H1 (cell line): ENCODE measurements around the gene GCH1. TPM values are rescaled to one million over a fixed set of nuclear protein-coding genes. Genes with fewer than 3 reads are reported as not detected.

ENCODE experiments used
- CTCF ChIA-PET: fragments of 300-600 bp; sonication (Branson Sonifier 250); formaldehyde crosslinking; loops from one replicate; lab custom pipeline; 2021; ENCODE audit not compliant: partially characterized antibody; lab: Charles Lee
- POLR2A ChIA-PET: fragments of 300-600 bp; sonication (Branson Sonifier 250); formaldehyde crosslinking; loops from one replicate; lab custom pipeline; 2021; ENCODE audit warnings: inconsistent platforms; ENCODE audit not compliant: partially characterized antibody; lab: Charles Lee
- DNase-seq, 2 experiments: peaks; one replicate each; pipeline versions ENCODE4 v3.0.0 to v3.0.0-alpha.2; 2010 to 2022; ENCODE audit warnings: low spot score in 2 of 2, low read depth in 1 of 2, mixed read lengths in 1 of 2
- FAIRE-seq: peaks from 2 replicates; lab custom pipeline; 2011; peaks lifted over from hg19 to GRCh38; lab: Jason Lieb, UNC
- H2AFZ ChIP-seq: 2 replicates; pipeline ENCODE4 v1.8.1; 2012; ENCODE audit warnings: low read length, inconsistent platforms
- H2AK5ac ChIP-seq: 2 replicates; pipeline ENCODE4 v1.6.1; 2013; ENCODE audit warnings: low read depth, low read length
- H2BK120ac ChIP-seq: replicated peaks from 2 replicates; pipeline ENCODE3; 2013; ENCODE audit warnings: low read depth, low read length, inconsistent platforms
- H2BK12ac ChIP-seq: 2 replicates; pipeline ENCODE4 v1.6.1; 2013; ENCODE audit warnings: low read depth, low read length
- H2BK15ac ChIP-seq: 2 replicates; pipeline ENCODE4 v1.6.1; 2013; ENCODE audit warnings: low read length
- H2BK20ac ChIP-seq: 2 replicates; pipeline ENCODE4 v1.6.1; 2013; ENCODE audit warnings: low read length
- H2BK5ac ChIP-seq: 2 replicates; pipeline ENCODE4 v1.6.1; 2013; ENCODE audit warnings: low read depth, low read length
- H3K14ac ChIP-seq: 2 replicates; pipeline ENCODE4 v1.6.1; 2013; ENCODE audit warnings: inconsistent platforms; ENCODE audit not compliant: insufficient read length
- H3K18ac ChIP-seq: 2 replicates; pipeline ENCODE4 v1.6.1; 2013; ENCODE audit warnings: low read length; ENCODE audit errors: extremely low read depth
- H3K23ac ChIP-seq: 2 replicates; pipeline ENCODE4 v1.6.1; 2013; ENCODE audit warnings: inconsistent platforms; ENCODE audit not compliant: insufficient read length
- H3K23me2 ChIP-seq: 2 replicates; pipeline ENCODE4 v1.6.1; 2013; ENCODE audit warnings: low read depth, low read length
- H3K27ac ChIP-seq: 2 replicates; pipeline ENCODE4 v1.6.1; 2011; ENCODE audit warnings: low read depth, low read length, inconsistent platforms
- H3K27me3 ChIP-seq, 4 experiments: replicated peaks in 1 of 4; 1 replicate in 1 of 4; 2 replicates in 3 of 4; pipeline versions ENCODE4 v1.6.1 to v1.8.1; 2011 to 2013; ENCODE audit warnings: low read length in 3 of 4, mild to moderate bottlenecking in 3 of 4, inconsistent platforms in 2 of 4, mixed read lengths in 2 of 4, moderate library complexity in 1 of 4; ENCODE audit not compliant: control insufficient read depth in 3 of 4, insufficient read depth in 3 of 4; ENCODE audit errors: extremely low read depth in 1 of 4
- H3K36me3 ChIP-seq, 4 experiments: 2 replicates each; pipeline versions ENCODE4 v1.6.1 to v1.8.1; 2011 to 2013; ENCODE audit warnings: mild to moderate bottlenecking in 4 of 4, low read length in 3 of 4, moderate library complexity in 2 of 4, control low read depth in 1 of 4, inconsistent platforms in 1 of 4; ENCODE audit not compliant: insufficient read depth in 4 of 4, control insufficient read depth in 2 of 4
- H3K4ac ChIP-seq: replicated peaks from 2 replicates; pipeline ENCODE3; 2013; ENCODE audit warnings: low read length, low read depth, mixed read lengths, inconsistent platforms; ENCODE audit not compliant: insufficient read length
- H3K4me1 ChIP-seq, 4 experiments: replicated peaks in 1 of 4; 1 replicate in 1 of 4; 2 replicates in 3 of 4; pipeline versions ENCODE4 v1.6.1 to v1.8.1; 2011 to 2013; ENCODE audit warnings: low read length in 3 of 4, inconsistent platforms in 2 of 4, mixed read lengths in 1 of 4; ENCODE audit not compliant: insufficient read depth in 4 of 4, control insufficient read depth in 3 of 4
- H3K4me2 ChIP-seq, 2 experiments: 2 replicates each; pipeline versions ENCODE4 v1.6.1 to v1.8.1; 2011 to 2013; ENCODE audit warnings: low read depth in 2 of 2, low read length in 2 of 2, control low read depth in 1 of 2, inconsistent platforms in 1 of 2, mild to moderate bottlenecking in 1 of 2; ENCODE audit not compliant: insufficient read depth in 1 of 2
- H3K4me3 ChIP-seq, 4 experiments: fragments of 200-600, 300-600 bp in 1 of 4; sonication (generic), shearing (Covaris generic), sonication (Bioruptor Twin) in 1 of 4; 2 replicates each; pipeline versions ENCODE4 v1.5.1 to v1.8.1; 2011 to 2016; ENCODE audit warnings: low read length in 4 of 4, low read depth in 3 of 4, control low read depth in 2 of 4, inconsistent platforms in 2 of 4, mild to moderate bottlenecking in 2 of 4, mixed read lengths in 1 of 4, moderate library complexity in 1 of 4; ENCODE audit not compliant: insufficient read depth in 2 of 4; ENCODE audit errors: extremely low read depth in 1 of 4
- H3K56ac ChIP-seq: replicated peaks from 2 replicates; pipeline ENCODE3; 2013; ENCODE audit warnings: low read depth, mild to moderate bottlenecking, mixed read lengths, low read length, inconsistent platforms; ENCODE audit not compliant: insufficient read length
- H3K79me1 ChIP-seq: 2 replicates; pipeline ENCODE4 v1.6.1; 2013; ENCODE audit warnings: low read depth, low read length, control low read depth
- H3K79me2 ChIP-seq, 2 experiments: 2 replicates each; pipeline versions ENCODE4 v1.6.1 to v1.8.1; 2012 to 2013; ENCODE audit warnings: low read length in 2 of 2, mild to moderate bottlenecking in 2 of 2, inconsistent platforms in 1 of 2; ENCODE audit not compliant: insufficient read depth in 2 of 2, control insufficient read depth in 1 of 2
- H3K9ac ChIP-seq, 4 experiments: replicated peaks in 1 of 4; 1 replicate in 1 of 4; 2 replicates in 3 of 4; pipeline versions ENCODE4 v1.6.1 to v1.8.1; 2011 to 2013; ENCODE audit warnings: low read depth in 3 of 4, low read length in 3 of 4, control low read depth in 2 of 4, mild to moderate bottlenecking in 2 of 4, moderate library complexity in 2 of 4, inconsistent platforms in 1 of 4; ENCODE audit errors: extremely low read depth in 1 of 4
- H3K9me3 ChIP-seq, 2 experiments: 2 replicates each; pipeline versions ENCODE4 v1.6.1 to v1.8.1; 2012 to 2013; ENCODE audit warnings: mild to moderate bottlenecking in 2 of 2, moderate library complexity in 2 of 2, control low read depth in 1 of 2, inconsistent platforms in 1 of 2, low read depth in 1 of 2, low read length in 1 of 2, mixed read lengths in 1 of 2; ENCODE audit not compliant: insufficient read depth in 2 of 2
- H4K20me1 ChIP-seq, 2 experiments: replicated peaks in 1 of 2; 2 replicates each; pipeline versions ENCODE3 to v1.8.1; 2011 to 2013; ENCODE audit warnings: inconsistent platforms in 2 of 2, low read length in 2 of 2, mild to moderate bottlenecking in 1 of 2; ENCODE audit not compliant: insufficient read depth in 2 of 2, control insufficient read depth in 1 of 2
- H4K5ac ChIP-seq: 2 replicates; pipeline ENCODE4 v1.6.1; 2013; ENCODE audit warnings: low read length, low read depth, mixed read lengths, inconsistent platforms; ENCODE audit not compliant: insufficient read length
- H4K8ac ChIP-seq: 2 replicates; pipeline ENCODE4 v1.8.0; 2013; ENCODE audit warnings: mild to moderate bottlenecking, moderate library complexity, low read length, inconsistent platforms; ENCODE audit not compliant: insufficient read depth; ENCODE audit errors: extremely low read depth
- H4K91ac ChIP-seq: replicated peaks from 2 replicates; pipeline ENCODE3; 2013; ENCODE audit warnings: low read length, mixed read lengths, inconsistent platforms; ENCODE audit not compliant: insufficient read length
- POU5F1 ChIP-seq: IDR thresholded peaks from 2 replicates; pipeline ENCODE4 v1.6.1; 2011; ENCODE audit warnings: low read depth, mild to moderate bottlenecking, low read length, moderate library complexity
- SIN3A ChIP-seq, 2 experiments: IDR thresholded peaks in 1 of 2; conservative IDR thresholded peaks in 1 of 2; 2 replicates each; pipeline ENCODE4 v1.6.1; 2011 to 2012; ENCODE audit warnings: low read length in 2 of 2, improper control_type of control experiment in 1 of 2, low read depth in 1 of 2, mild to moderate bottlenecking in 1 of 2
- TBP ChIP-seq: IDR thresholded peaks from 2 replicates; pipeline ENCODE4 v1.6.1; 2011; ENCODE audit warnings: low read depth, low read length, improper control_type of control experiment
- WGBS, 2 experiments: shearing (Covaris generic) in 1 of 2; methylation state at CpG; one replicate each; pipeline versions ENCODE4 v1.1.6 to v1.1.7; 2013 to 2015; ENCODE audit warnings: low lambda C conversion rate in 2 of 2, mixed read lengths in 2 of 2, inconsistent platforms in 1 of 2, low coverage in 1 of 2, missing lambda C conversion rate in 1 of 2; ENCODE audit not compliant: insufficient replicate concordance in 2 of 2, insufficient coverage in 1 of 2, insufficient read length in 1 of 2; ENCODE audit errors: extremely low coverage in 1 of 2, missing lambda C conversion rate in 1 of 2; 5-methylcytosine and 5-hydroxymethylcytosine counted together
- polyA plus RNA-seq, 7 experiments: library from polyadenylated mRNA; depleted of rRNA in 3 of 7; stranded (reverse) in 5 of 7; unstranded in 2 of 7; fragments of >200 nt in 5 of 7; fragments of 200-250 nt in 2 of 7; gene quantifications; 1 replicate in 5 of 7; 2 replicates in 1 of 7; 4 replicates in 1 of 7; pipeline versions ENCODE4 v1.2.1 to v1.2.3, GENCODE V29; 2011 to 2013; ENCODE audit warnings: missing spikeins in 2 of 7, mixed read lengths in 2 of 7
- total RNA-seq: library from RNA; stranded (reverse); fragmentation: NEBNext Ultra II Directional; extraction: Animal tissue kit (Norgen Biotek cat#: 25700); gene quantifications from 2 replicates; pipeline ENCODE4 v1.2.1, GENCODE V29; 2021

The GCH1 gene
- total and polyA plus RNA-seq, 2 of the 8 experiments (the other 6 are each of a cell fraction or from before 2014, with no cell fraction given), result 7.3 to 7.9 TPM

DNA sequence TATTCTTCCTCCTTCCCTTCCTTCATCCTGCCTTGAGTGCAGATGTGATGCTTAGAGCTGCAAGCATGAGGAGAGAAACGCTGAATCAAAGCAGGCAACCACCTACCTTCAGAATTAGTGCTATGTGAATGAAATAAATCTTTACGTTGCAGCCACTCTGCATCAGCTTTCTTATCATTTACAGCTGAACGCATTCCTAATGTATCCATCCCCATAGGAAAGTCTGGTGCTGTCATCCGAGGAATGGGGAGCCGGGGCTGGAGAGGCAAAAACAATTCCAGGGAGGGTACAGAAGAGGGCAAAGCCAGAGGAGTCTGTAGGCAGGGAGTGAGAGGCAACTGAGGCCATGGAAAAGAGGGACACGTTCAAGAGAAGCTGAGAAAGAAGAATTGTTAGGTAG is 90.0 kb downstream of the GCH1 start:
- CTCF ChIA-PET, result interaction anchor here (0.6 to 4.8 kb wide), 13 partner anchors 8 to 1826 kb away, joined by 3 to 39 read pairs (median 7); no protein-coding TSS in a partner anchor
- H2BK12ac ChIP-seq, result no peak overlapping the region
- no peak overlapping the region for H3K4ac ChIP-seq
- no peak overlapping the region for H4K91ac ChIP-seq
- no peaks in the 10 kb centered on the region for H3K36me3 ChIP-seq
- H3K9ac ChIP-seq, result no peak overlapping the region
- no peak overlapping the region for H4K8ac ChIP-seq
- no peak overlapping the region for H2BK120ac ChIP-seq
- FAIRE-seq (no peak), DNase-seq (no peak)
- H2AFZ ChIP-seq, result no peak overlapping the region
- no peaks in the 10 kb centered on the region for H3K79me1 ChIP-seq
- POLR2A ChIA-PET, result interaction anchor here (2.3 kb wide), 1 partner anchor 90 kb away, joined by 5 read pairs; the partner anchor contains the start of gene GCH1
- H3K23me2 ChIP-seq, result no peaks in the 10 kb centered on the region
- no peak overlapping the region for H2BK20ac ChIP-seq
- no peak overlapping the region for H3K23ac ChIP-seq
- no peak overlapping the region for H3K27ac ChIP-seq
- no peak overlapping the region for H2BK5ac ChIP-seq
- H3K14ac ChIP-seq, result no peak overlapping the region
- no peak for TF ChIP-seq SIN3A (conservative IDR thresholded peaks at IDR 0.05 in 1 of 2, IDR thresholded peaks at IDR 0.05 in 1 of 2; ENCODE audit: low read depth in 1 of 2, low read length in 2 of 2)
- no peak for TF ChIP-seq POU5F1
- TF ChIP-seq TBP, result no peak
- no peak overlapping the region for H4K5ac ChIP-seq
- H3K27me3 ChIP-seq, result no peaks in the 10 kb centered on the region
- no peak overlapping the region for H2AK5ac ChIP-seq
- no peaks in the 10 kb centered on the region for H3K4me1 ChIP-seq
- WGBS, 2 experiments, result 89% methylated on average over 6 of the region's 6 CpGs; no CpG with 5 or more reads in 1 of the 2 experiments
- no peaks in the 10 kb centered on the region for H3K79me2 ChIP-seq
- no peaks in the 10 kb centered on the region for H3K9me3 ChIP-seq
- no peak overlapping the region for H3K56ac ChIP-seq
- no peak overlapping the region for H3K18ac ChIP-seq
- no peak overlapping the region for H3K4me2 ChIP-seq
- no peaks in the 10 kb centered on the region for H4K20me1 ChIP-seq
- no peak overlapping the region for H2BK15ac ChIP-seq
- H3K4me3 ChIP-seq, result no peak overlapping the region
